GM23338 (cell line): ENCODE measurements around the gene NCLN. TPM values are rescaled to one million over a fixed set of nuclear protein-coding genes. Genes with fewer than 3 reads are reported as not detected.

Experiments
- ATAC-seq: fragments of 200-7000 bp; cut with Tn5 transposase; 3 replicates; pipeline ENCODE4 v1.9.1; 2020
- DNase-seq: peaks from one replicate; pipeline ENCODE4 v3.0.0-alpha.2; 2015; ENCODE audit warnings: low spot score
- H2AFZ ChIP-seq: fragments of 200-600 bp; sonication (generic); 2 replicates; pipeline ENCODE4 v1.8.0; 2016; ENCODE audit warnings: antibody characterized with exemption, mild to moderate bottlenecking, moderate library complexity
- H3F3A ChIP-seq: fragments of 200-600 bp; sonication (generic); replicated peaks from 2 replicates; pipeline ENCODE4 v1.8.0; 2017; ENCODE audit warnings: antibody characterized with exemption, mixed run types, low read depth
- H3K27ac ChIP-seq: fragments of 200-600 bp; sonication (generic); 2 replicates; pipeline ENCODE4 v1.6.1; 2016; ENCODE audit warnings: low read depth
- H3K27me3 ChIP-seq: fragments of 200-600 bp; sonication (generic); 2 replicates; pipeline ENCODE4 v1.8.0; 2016; ENCODE audit warnings: mild to moderate bottlenecking, mixed run types, moderate library complexity; ENCODE audit not compliant: insufficient read depth
- H3K36me3 ChIP-seq: fragments of 200-600 bp; sonication (generic); 2 replicates; pipeline ENCODE4 v1.8.0; 2016; ENCODE audit warnings: mild to moderate bottlenecking; ENCODE audit not compliant: insufficient read depth
- H3K4me1 ChIP-seq: fragments of 200-600 bp; sonication (generic); 2 replicates; pipeline ENCODE4 v1.8.0; 2016; ENCODE audit warnings: mild to moderate bottlenecking, moderate library complexity; ENCODE audit not compliant: insufficient read depth
- H3K4me2 ChIP-seq: fragments of 200-600 bp; sonication (generic); 2 replicates; pipeline ENCODE4 v1.7.1; 2017; ENCODE audit warnings: mixed run types
- H3K4me3 ChIP-seq: fragments of 200-600 bp; sonication (generic); 2 replicates; pipeline ENCODE4 v1.6.1; 2016; ENCODE audit warnings: mixed run types
- H3K79me2 ChIP-seq: fragments of 200-600 bp; sonication (generic); replicated peaks from 2 replicates; pipeline ENCODE4 v1.8.0; 2017; ENCODE audit warnings: mild to moderate bottlenecking; ENCODE audit not compliant: insufficient read depth
- H3K9me2 ChIP-seq: fragments of 200-600 bp; sonication (generic); 2 replicates; pipeline ENCODE4 v1.8.0; 2017; ENCODE audit not compliant: insufficient read depth
- H4K20me1 ChIP-seq: fragments of 200-600 bp; sonication (generic); replicated peaks from 2 replicates; pipeline ENCODE4 v1.8.0; 2017; ENCODE audit warnings: mild to moderate bottlenecking; ENCODE audit not compliant: insufficient read depth
- H3K27ac Mint-ChIP-seq: 2 replicates; pipeline ENCODE4 v1.8.0; 2020; ENCODE audit warnings: inconsistent platforms, mild to moderate bottlenecking, moderate library complexity, mixed read lengths
- H3K27me3 Mint-ChIP-seq: 3 replicates; pipeline ENCODE4 v1.8.0; 2022; ENCODE audit warnings: low read depth, mild to moderate bottlenecking, moderate library complexity, mixed read lengths, inconsistent platforms; ENCODE audit not compliant: insufficient read depth, poor library complexity
- H3K36me3 Mint-ChIP-seq: 3 replicates; pipeline ENCODE4 v1.8.0; 2021; ENCODE audit warnings: low read depth, mild to moderate bottlenecking, inconsistent platforms, moderate library complexity, mixed read lengths
- H3K4me1 Mint-ChIP-seq: 3 replicates; pipeline ENCODE4 v1.8.0; 2020; ENCODE audit warnings: mild to moderate bottlenecking, inconsistent platforms, mixed read lengths
- H3K4me3 Mint-ChIP-seq: 3 replicates; pipeline ENCODE4 v1.8.0; 2021; ENCODE audit warnings: moderate library complexity, mild to moderate bottlenecking, inconsistent platforms, mixed read lengths
- H3K9me3 Mint-ChIP-seq: 3 replicates; pipeline ENCODE4 v1.8.0; 2020; ENCODE audit warnings: moderate library complexity, mild to moderate bottlenecking, inconsistent platforms, mixed read lengths
- CTCF ChIP-seq, 2 experiments: fragments of 200-600 bp in 1 of 2; sonication (generic) in 1 of 2; conservative IDR thresholded peaks; 2 replicates each; pipeline versions ENCODE4 v1.5.1 to v1.6.1; 2016 to 2017; ENCODE audit warnings: antibody characterized with exemption in 2 of 2, low read depth in 2 of 2, mild to moderate bottlenecking in 2 of 2, moderate library complexity in 1 of 2
- ETS1 ChIP-seq: IDR thresholded peaks from 2 replicates; pipeline ENCODE4 v1.6.1; 2016; ENCODE audit warnings: antibody characterized with exemption
- NANOG ChIP-seq: IDR thresholded peaks from 2 replicates; pipeline ENCODE4 v1.6.1; 2016; ENCODE audit warnings: antibody characterized with exemption, borderline replicate concordance
- POLR2AphosphoS5 ChIP-seq: IDR thresholded peaks from 2 replicates; pipeline ENCODE4 v1.6.1; 2016; ENCODE audit warnings: antibody characterized with exemption, low read depth
- REST ChIP-seq: IDR thresholded peaks from one replicate; pipeline ENCODE4 v1.6.1; 2018; ENCODE audit warnings: antibody characterized with exemption; ENCODE audit not compliant: unreplicated experiment
- STAT1 ChIP-seq: IDR thresholded peaks from one replicate; pipeline ENCODE4 v1.6.1; 2016; ENCODE audit warnings: antibody characterized with exemption; ENCODE audit not compliant: unreplicated experiment
- ZNF331 ChIP-seq: fragments of 250-450 bp; sonication (Bioruptor Pico); IDR thresholded peaks from 2 replicates; pipeline ENCODE4 v1.5.0; 2020; ENCODE audit warnings: low read depth, mild to moderate bottlenecking, moderate library complexity
- polyA plus RNA-seq: library from polyadenylated mRNA; unstranded; fragments of >200 nt; fragmentation: Nextera tagmentation; extraction: Ambion mirVana; gene quantifications from 2 replicates; pipeline ENCODE4 v1.2.1, GENCODE V29; 2016
- total RNA-seq: library from RNA; depleted of rRNA; stranded (reverse); fragments of >200 nt; shearing (Covaris generic); gene quantifications from 2 replicates; pipeline ENCODE4 v1.2.3, GENCODE V29; 2014

The NCLN gene
- total and polyA plus RNA-seq, 2 experiments from 2014 or later = 85.6 to 125 TPM

GRCh38 chr19:3196064-3196932 is 10.6 kb downstream of the NCLN start (continued):
- TF ChIP-seq REST = no peak
- TF ChIP-seq CTCF (conservative IDR thresholded peaks at IDR 0.05; ENCODE audit: low read depth in 2 of 2) = no peak
- TF ChIP-seq POLR2AphosphoS5 = no peak
- no peak for TF ChIP-seq ZNF331
- no peak for TF ChIP-seq NANOG
- TF ChIP-seq STAT1 = no peak
- no peak for TF ChIP-seq ETS1

- H3K4me3 Mint-ChIP-seq = no peak overlapping the region
- no peak overlapping the region for H3K27ac Mint-ChIP-seq
- no peak overlapping the region for H3K4me2 ChIP-seq
- ATAC-seq (no peak), DNase-seq (no peak)
- no peaks in the 10 kb centered on the region for H3F3A ChIP-seq
- no peaks in the 10 kb centered on the region for H3K27me3 ChIP-seq
- H3K27me3 Mint-ChIP-seq = peaks cover 8% of the 10 kb centered on the region
- H3K4me1 Mint-ChIP-seq = no peaks in the 10 kb centered on the region
- H3K4me1 ChIP-seq = no peaks in the 10 kb centered on the region
- no peaks in the 10 kb centered on the region; the same call in 1 of the 2 replicates for H3K36me3 ChIP-seq
- H3K79me2 ChIP-seq = peaks cover 15% of the 10 kb centered on the region; the same call in 1 of the 2 replicates
- H4K20me1 ChIP-seq = no peaks in the 10 kb centered on the region; the same call in 1 of the 2 replicates
- H3K9me3 Mint-ChIP-seq = no peaks in the 10 kb centered on the region; the same call in 2 of the 3 replicates
- no peak overlapping the region for H3K4me3 ChIP-seq
- H3K9me2 ChIP-seq = no peaks in the 10 kb centered on the region
- peaks cover 14% of the 10 kb centered on the region; the same call in 2 of the 3 replicates for H3K36me3 Mint-ChIP-seq
- H3K27ac ChIP-seq = no peak overlapping the region
- H2AFZ ChIP-seq = no peak overlapping the region
- no peak for TF ChIP-seq ETS1
- TF ChIP-seq NANOG = no peak
- no peak for TF ChIP-seq CTCF (conservative IDR thresholded peaks at IDR 0.05; ENCODE audit: low read depth in 2 of 2)
Measured at GRCh38 chr19:3196933-3197205, 11.1 kb downstream of the NCLN start.
